ENCODE data around the gene WNT4.

Gene WNT4

DNA sequence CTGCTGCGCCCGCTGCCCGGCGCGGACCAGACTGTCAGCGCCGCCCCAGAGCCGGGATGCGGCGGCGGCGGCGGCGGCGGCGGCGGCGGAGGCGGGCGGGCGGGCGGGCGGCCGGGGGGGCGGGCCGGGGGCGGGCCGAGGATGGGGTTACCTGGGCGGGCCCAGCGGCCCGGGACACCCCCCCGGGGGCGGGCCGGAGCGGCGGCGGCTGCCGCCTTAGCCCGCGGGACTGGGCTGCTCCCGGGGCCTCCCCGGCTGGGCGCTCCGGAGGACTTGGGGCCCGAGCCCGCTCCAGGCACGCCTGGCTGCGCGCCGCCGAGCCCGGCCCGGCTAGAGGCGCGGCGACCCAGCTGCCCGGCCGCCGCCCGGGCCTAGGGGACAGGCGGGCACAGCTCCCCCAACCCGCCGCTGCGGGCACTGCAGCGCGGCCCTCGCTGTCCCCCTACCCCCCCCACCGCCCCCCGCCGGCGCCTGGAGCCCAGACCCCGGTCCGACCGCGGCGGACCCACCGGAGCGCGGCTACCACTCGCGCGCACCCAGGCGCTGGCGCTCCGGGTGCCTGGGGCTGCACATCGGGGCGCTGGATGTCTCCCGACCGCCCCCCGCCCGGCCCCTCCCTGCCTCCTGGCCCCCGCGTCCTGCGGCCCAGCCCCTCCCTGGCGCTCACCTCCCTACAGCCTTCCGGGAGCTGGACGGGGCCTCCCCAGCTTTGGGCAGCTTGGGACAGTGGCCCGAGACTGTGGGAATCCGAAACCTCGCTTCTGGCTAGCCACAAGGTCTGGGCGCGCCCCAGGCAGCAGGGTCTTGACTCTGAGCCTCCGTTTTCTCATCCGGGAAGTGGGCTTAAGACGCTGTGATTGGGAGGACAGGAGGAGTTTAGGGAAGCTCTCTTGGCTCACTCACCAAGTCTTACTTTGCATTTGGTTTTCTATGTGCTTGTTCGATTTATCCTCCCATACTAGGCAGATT, at the start of gene WNT4:
TSS of gene WNT4 (minus strand) at position 33 of the 969 bp plus-strand sequence. CDS start 175 bp downstream, outside the sequence.
- peak; percentile 73 for DNase-seq

DNA sequence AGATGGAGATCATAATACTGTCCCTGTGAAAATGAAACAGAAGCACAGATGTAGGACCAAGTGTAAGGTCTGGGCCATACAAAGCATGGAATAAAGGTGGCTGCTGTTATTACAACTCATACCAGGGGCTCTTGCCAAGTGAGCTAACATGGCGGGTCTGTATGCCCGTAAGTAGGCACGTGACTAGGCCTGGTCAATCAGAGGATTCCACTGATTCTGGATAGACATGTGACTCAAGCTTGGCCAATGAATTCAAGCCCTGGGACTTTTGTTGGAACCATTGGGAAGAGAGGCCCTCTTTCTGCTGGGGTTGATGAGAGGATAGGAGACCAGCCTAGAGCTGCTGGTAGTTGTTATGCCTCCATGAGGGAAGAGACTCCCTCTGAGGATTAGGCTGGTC, 47.8 kb upstream of the WNT4 start:
- DNase-seq, result peak; percentile 66

DNA sequence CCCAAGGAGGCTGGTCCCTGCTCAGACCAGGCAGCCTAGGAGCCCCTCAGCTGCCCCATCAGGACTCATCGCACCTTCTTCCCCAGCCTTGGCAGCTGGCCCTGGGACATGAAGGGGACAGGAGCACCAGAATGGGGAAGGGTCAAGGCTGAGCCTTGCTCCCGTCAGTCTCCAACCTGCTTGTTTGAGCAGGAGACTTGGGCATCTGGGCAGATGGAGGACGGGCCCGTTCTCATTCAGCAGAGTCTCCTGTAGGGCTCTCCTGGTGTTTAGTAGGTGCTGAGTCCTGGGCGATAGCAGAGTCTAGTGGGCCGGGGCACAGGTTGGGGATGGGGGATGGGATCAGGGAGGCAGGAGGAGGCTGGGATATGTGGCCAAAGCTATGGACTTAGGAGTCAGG, 47.4 kb upstream of the WNT4 start:
- DNase-seq, result no peak

DNA sequence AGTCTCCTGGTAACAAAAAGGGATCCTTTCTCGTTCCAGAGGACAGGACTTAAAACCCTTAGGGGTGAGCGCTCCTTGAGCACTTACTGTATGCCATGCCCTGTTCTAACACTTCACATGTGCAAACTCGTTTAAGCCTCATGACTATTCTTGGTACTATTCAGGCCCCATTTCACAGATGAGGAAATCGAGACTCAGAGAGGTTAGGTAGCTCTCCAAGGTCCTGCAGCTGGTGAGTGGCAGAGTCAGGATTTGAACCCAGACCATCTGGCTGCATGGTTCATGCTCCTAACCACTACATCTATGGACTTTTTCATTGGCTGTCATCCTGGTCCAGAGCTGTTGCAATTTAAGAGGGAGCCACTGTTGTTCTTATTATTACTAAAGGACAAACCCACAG, 46.7 kb upstream of the WNT4 start:
- no peak for DNase-seq

DNA sequence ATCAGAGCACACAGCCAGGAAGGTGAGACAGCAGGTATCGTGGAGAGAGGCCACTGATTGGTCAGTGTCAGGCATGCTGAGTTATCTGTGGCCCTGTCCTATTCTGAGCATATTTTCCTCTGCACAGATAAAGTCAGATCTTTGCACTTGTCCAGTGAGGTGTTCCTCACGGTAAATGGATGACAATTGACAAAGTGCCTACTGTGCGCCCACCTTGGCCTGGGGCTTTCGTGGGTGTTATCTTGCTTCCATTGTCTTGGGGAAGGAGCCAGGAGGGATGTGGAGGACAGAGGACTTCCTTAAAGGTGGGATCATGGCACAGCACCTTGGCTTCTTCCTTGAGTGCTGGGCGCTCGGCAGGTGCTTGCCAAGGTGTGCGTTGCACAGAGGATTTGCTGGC, 46.0 kb upstream of the WNT4 start:
- DNase-seq, result no peak

DNA sequence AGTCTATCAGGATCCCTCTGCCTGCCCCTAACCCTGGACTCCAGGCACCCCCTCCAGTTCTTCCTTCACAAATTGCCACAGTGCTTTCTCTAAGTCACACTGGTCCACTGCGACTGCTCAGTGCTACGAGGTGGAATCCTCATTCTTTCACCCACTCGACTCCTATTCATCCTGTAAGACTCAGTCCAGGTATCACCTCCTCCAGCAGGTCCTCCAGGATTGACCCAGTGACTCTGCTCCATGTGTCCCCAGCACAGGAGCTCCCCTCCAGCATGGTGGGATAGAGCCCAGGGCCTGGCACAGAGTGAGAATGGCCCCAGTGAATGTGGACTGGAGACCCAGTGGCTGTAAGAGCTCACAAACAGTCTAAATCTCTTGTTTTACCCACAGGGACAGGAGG, 45.5 kb upstream of the WNT4 start:
- DNase-seq, result no peak

DNA sequence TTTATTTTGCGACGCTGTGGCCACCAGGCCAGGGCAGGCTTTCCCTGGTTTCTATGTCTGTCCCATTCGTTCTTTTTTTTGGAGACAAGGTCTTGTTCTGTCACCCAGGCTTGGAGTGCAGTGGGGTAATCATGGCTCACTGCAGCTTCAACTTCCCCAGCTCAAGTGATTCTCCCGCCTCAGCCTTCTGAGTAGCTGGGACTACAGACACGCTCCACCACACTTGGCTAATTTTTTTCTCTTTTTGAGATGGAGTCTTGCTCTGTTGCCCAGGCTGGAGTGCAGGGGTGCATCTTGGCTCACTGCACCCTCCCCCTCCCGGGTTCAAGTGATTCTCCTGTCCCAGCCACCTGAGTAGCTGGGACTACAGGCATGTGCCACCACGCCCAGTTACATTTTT, 43.4 kb upstream of the WNT4 start:
- DNase-seq, result no peak

DNA sequence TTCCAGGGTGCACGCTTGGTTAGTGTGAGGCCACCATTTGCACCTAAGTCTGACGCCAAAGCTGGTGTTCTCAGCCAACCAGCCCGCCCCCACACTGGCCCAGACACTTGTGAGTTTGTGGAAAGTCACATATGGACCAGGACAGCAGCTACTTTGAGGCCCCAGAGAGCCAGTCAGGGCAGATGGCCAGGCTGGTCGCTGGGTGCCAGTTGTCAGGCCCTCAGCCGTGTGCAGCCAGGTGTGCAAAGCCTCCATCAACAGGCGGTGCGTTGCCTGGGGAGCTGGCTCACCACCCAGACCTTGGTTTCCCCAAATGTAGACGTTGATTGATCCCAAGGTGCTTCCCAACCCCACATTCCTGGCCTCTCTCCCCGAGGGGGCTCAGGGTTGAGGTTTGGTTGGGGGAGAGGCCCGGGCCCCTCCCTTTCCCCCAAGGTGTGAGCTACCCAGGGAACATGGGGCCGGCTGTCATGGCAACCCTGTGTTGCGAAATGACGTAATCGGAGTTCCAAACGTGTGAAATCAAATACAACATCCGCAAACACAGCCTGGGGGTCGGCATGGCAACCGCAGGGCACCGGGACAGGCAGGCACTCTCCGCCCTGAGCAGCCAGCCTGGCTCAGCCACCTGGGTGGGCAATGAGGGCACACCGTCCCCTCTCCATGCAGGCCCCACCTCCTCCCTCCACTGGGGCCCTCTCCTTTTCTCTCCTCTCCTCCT, 42.2 kb upstream of the WNT4 start:
- DNase-seq, result peak; percentile 80

DNA sequence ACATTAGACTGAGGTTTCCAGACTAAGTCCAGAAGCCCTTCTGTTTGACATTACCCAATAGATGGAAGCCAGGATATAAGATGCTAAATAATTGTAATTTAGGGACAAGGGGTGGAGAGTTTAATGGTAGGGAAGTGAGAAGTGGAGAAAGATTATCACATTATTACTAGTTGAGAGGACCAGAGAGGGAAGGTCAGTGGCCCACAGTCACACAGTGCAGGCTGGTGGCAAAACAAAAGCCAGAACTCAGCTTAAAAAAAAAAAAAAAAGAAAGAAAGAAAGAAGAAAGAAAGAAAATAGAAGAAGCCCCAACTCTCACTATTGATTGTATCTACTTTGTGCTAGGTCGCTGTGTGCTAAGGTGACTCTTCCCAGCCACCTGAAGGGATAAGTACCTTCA, 41.6 kb upstream of the WNT4 start:
- DNase-seq, result no peak

DNA sequence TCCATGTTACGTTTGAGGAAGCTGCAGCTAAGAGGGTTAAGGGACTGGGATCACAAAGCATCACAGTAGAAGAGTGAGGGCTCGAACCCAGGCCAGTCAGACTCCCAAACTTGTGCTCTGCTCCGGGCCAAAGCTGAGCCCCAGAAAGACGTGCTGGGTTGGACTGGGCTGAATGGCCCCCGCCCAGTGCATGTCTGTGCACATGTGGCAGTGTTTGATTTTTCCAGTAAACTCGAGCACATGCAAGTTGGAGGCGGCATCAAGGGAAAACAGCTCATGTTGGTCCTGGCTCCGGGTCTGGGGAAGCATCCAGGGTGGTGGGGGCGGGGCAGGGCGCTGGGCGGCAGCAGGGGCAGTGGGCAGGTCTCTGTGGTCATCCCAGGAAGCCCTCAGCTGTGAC, 39.8 kb upstream of the WNT4 start:
- no peak for DNase-seq

DNA sequence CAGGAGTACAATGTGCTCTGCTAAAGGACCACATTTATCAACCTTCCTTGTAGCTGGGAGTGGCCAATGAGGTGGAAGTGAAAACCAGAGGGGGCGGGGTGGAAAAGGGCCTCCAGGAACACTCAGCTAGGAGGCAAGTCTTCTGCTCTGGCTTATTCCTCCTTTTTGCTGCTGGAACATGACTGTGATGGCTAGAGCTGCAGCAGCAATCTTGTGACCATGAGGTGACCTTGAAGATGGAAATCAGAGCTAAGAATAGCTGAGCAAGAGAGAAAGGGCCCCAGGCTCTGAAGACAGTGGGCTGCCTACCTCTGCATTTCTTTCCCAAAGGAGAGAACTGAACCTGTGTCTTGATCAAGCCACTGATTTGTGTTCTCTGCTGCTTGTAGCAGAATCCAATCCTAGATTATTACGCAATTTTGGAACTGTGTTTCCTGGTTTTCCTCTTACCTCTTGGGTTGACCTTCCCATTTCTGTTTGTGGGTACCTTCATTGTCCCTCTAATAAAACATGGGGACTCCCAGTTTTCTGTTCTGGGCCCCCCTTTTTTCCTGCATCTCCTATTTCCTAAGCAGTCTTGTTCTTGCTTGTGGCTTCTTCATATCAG, 36.4 kb upstream of the WNT4 start:
- no peak for DNase-seq

DNA sequence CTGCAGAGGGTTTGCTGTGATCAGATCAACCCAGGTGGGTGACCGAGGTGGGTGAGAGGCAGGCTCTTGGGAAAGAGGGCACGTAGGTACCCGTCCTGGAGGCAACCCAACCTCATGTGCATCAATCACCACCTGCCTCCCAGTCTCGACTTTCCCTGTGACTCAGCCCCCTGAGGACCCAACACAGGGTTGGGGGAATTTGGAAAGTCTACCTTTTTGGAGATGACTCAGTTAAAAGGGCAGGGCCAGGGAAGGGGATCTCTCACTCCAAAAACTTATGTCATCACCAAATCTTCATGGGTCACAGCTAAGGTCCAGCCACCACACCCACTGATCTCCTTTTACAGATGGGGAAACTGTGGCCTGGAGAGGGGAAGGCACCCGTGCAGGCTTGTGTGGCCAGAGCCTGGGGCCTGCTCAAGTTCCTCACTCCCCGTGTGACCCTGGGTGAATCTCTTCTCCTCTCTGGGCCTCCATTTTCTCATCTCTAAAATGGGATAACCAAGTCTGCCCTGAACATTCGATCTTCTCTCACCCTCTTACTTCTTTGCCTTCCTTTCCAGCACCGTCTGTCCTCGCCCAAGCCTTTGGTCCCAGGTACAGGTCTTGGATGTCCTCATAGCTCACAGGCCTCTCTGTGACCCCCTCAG, 34.6 kb upstream of the WNT4 start:
- DNase-seq, result no peak

DNA sequence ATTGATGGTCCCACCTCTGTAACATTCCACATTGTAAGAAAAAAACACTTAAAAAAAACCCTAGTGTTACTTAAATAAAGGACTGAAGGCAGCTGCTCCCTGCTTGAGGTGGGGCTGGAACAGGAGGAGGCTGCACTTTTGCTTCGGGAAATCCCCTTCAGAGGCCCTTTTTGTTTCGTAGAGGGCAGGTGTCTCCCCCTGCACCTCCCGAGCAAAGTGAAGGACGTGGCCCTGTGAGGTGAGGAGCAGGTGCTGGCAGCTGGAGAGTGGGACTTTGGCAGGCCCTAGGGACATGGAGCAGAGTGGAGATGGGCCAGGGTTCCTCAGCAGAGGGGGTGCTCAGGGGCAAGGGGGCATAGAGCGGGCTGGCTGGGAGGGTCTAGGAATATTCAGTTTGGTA, 33.4 kb upstream of the WNT4 start:
- no peak for DNase-seq

DNA sequence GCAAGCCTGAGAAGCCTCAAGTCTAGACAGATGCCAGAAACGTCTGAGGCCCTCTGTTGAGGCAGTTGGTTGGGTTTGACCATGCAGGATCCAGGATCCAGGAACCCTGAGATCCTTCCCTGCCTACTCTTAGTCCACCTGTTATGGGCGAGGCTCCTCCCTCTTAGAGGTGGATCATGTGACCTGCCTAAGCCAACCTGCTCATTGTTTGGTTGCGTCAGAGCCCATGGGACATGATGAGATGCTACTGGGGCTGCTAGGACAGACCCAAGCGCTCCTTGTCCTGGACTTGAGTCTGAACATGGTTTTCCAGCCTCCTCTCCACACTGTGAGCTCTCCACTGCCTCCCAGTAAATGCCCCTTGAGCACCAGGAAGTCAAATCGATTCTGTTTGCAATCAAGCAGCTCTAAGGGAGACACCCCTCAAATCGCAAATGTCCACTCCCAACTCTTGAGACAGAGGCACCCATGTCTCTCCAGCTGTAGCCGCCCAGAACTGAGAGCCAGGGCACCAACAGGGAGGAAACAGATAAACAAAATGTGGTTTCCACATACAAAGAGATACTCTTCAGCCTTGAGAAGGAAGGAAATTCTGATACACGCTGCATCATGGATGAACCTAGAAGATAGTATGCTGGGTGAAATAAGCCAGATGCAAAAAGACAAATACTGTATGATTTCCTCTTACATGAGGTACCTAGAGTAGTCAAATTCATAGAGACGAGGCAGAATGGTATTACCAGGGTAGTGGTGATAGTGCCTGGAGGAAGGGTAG, 31.7 kb upstream of the WNT4 start:
- no peak for DNase-seq

DNA sequence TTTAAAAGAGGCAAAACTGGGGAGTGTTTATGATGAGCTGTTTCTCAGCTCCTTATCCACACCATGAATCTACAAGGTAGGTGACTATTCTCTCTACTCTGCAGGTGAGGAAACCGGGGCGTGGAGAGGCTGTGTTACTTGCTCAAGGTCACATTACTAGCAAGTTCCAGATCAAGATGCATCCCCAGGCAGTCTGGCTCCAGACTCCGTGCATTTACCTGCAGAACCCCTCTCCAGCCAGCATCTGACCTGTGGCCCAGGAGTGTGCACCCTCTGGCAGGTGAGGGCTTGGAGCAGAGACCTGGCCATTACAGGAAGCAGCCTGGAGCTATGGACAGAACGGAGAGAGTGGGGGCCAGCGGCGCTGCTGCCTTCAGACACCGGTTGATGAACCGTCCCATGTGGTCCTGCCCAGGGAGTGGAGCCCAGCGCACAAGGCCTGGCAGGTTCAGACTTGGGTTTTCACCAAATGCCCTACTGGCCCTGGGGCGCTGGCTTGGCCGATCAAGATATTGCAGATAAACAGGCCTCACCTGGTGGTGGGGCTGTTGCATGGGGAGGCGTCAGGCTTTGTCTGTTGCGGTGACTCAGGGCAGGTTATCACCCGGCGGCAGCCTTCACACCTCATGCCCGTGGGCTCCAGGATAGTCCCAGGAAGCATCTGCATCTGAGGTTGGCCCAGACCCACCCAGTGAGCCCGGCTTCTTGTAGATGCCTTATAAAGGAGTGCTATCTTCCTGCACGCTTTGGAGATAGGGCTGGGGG, 29.2 kb upstream of the WNT4 start:
- DNase-seq, result no peak

DNA sequence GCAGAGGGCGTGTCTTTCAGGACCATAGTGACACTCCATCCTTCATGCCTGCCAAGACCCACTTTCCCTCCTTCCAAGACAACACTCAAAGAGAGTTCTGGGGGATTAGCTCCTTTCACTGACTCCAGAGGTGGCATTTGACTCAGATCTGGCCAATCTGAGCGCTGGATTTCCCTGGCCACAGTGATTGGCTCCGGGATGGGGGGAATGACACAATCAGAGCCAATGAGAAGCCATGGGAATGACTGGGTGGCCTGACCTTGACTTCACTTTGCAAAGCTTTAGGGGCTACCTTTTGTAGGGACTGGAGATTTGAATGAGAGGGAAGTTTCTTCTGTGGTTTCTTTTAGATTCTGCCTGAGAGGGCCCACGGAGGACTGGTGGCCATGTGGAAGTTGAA, 26.9 kb upstream of the WNT4 start:
- DNase-seq, result peak; percentile 53

DNA sequence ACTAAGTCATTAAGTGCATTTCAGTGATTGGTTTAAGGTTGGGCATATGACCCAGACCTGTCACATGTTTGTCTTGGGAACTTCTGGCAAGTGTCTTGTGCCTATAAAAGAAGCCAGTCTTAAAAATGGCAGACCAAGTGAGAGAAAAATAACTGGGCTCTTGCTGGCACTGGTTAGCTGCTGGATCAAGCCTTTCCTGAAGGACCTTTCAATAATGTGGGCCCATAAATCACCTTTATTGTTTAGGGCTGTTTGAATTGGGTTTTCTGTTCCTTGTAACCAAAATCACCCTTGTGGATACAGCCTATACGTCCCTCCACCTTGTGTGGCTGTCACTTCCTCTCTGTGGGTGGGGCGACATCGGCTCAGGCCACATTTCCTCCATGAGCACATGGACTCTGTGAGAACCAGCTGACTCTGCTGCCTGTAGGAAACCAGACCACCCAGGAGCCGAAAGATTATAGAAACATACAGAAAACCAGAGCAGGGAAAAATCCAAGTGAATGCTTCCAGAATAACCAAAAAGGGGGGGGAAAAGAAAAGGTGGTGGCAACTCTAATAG, 25.6 kb upstream of the WNT4 start:
- no peak for DNase-seq

DNA sequence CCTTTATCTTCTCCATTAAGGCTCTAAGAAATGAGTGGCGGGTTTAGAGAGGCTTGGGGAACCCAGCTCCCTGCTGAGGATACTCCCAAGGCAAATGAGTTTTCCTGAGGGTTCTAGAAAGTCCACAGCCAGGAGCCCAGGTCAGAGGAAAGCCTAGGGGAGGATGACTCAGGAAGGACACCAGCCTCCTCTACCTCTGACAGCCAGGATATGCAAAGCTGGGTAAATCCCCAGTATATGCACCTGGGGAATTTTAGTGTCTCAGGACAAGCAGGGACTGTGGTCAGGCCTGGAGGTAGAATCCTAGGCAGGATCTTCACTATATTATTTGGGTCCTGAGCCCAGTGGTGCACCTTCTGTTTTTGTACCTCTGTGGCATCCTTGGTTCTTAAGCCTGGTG, 23.5 kb upstream of the WNT4 start:
- DNase-seq, result no peak

DNA sequence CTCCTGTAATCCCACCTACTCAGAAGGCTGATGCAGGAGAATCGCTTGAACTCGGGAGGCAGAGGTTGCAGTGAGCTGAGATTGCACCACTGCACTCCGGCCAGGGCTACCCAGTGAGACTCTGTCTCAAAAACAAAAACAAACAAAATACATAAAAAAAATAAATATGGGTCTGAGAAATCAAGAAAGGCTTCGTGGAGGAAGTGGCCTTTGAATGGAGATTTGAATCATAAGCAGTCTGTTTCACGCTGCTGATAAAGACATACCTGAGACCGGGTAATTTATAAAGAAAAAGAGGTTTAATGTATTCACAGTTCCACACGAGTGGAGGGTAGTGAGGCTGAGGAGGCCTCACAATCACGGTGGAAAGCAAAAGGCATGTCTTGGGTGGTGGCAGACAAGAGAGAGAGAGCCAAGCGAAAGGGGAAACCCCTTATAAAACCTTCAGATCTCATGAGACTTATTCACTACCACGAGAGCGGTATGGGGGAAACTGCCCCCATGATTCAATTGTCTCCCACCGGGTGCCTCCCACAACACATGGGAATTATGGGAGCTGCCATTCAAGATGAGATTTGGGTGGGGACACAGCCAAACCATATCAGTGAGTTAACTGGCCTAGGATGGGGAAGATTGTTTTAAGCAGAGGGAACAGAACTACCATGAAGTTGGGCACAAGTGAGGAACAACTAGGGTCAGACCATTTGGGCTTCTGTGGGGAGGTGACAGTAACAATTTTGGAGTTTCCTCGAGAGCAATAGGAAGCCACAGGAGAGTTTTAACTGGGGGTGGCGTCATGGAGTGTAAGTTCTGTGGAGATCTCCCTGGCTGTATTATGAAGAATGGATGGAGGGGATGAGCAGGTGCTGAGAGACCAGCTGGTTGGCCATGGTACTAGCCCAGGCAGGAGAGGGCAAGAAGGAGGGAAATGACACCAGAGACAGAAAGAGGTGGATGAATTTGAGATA, 22.2 kb upstream of the WNT4 start:
- DNase-seq, result no peak

DNA sequence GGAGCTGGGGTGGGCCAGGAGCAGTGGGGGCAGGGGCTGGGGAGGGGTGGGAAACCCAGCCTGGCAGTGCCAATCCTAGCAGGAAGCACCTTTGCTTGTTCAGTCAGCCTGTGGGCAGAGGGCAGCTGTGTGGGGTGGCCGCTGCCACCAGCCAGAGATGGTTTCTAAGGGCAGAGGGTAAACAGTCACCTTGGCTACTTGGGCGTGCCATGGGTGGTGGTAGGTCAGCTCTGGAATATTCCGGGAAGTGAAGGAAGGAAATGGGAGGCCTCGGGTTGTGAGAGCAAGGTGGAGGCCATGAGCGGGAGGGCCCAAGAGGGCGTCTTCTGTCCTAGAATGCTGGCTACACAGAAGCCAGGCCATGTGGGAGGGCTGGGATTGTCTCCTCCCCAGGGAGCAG, 20.7 kb upstream of the WNT4 start:
- no peak for DNase-seq
